ENCODE data around the gene MAPKAPK5. TPM values are rescaled to one million over a fixed set of nuclear protein-coding genes. Genes with fewer than 3 reads are reported as not detected.
"Not testable (repeated sequence)": the region's sequence is repeated elsewhere in the genome, so short reads cannot be mapped to it uniquely, and the experiment has no call there.

The MAPKAPK5 gene
- total RNA-seq, 8 experiments from 2014 or later: 32.0 to 55.9 (median 41.1) TPM

DNA sequence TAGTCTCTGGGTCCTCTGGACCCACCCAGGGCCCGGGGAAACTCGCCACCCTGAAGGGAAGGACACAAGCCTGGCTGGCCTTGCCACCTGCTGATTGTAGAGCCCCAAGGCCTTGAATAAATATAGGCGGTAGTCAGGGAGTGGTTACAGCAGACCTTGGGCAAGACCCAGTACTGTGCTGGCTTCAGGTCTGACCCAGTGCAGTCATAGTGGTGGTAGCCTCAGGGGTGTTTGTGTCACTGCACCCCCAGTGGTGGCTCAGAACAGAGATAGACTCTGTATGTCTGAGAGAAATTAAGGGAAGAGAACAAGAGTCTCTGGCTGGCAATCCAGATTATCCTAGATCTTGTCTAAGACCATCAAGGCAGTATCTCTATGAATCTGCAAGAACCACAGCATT, 63.5 kb downstream of the MAPKAPK5 start:
- no peak overlapping the region for H3K27ac ChIP-seq
- peak in 2 of 8 experiments; percentile 19 to 24 for ATAC-seq (replicated peaks in 6 of 8)
- whole genome bisulfite sequencing, 10 experiments: 80% methylated on average over 1 of the region's 3 CpGs; no CpG with 5 or more reads in 9 of the 10 experiments
- in situ Hi-C loops (cut with MboI; ENCODE audit: low pct_unique_long_range_greater_than_20kb in 2 of 9, low sequenced_read_pairs in 9 of 9, unreplicated experiment in 9 of 9): no loop called here
- H3K4me3 ChIP-seq: no peak overlapping the region
- no peaks in the 10 kb centered on the region for H3K4me1 ChIP-seq (replicated peaks in 1 of 2)

DNA sequence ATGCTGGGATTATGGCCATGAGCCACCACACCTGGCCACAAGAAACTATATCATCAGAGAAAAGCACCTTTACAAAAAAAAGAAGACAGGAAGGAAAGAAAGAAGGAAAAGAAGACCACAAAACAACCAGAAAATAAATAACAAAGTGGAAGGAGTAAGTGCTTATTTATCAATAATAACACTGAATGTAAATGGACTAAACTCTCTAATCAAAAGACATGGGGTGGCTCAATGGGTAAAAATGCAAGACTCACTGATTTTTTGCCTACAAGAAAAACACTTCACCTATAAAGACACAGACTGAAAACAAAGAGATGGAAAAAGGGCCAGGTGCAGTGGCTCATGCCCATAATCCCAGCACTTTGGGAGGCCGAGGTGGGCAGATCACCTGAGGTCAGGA, 65.7 kb downstream of the MAPKAPK5 start:
- 83 to 100% (median 88%) methylated on average over 1 of the region's 1 CpG; no CpG with 5 or more reads in 7 of the 10 experiments for WGBS, 10 experiments
- in situ Hi-C loops (cut with MboI; ENCODE audit: low pct_unique_long_range_greater_than_20kb in 2 of 9, low sequenced_read_pairs in 9 of 9, unreplicated experiment in 9 of 9): no loop called here
- ATAC-seq (replicated peaks in 6 of 8): no peak
- Histone ChIP-seq H3K27ac (no peak overlapping the region), H3K4me1 (replicated peaks in 1 of 2) (no peaks in the 10 kb centered on the region), H3K4me3 (no peak overlapping the region)

DNA sequence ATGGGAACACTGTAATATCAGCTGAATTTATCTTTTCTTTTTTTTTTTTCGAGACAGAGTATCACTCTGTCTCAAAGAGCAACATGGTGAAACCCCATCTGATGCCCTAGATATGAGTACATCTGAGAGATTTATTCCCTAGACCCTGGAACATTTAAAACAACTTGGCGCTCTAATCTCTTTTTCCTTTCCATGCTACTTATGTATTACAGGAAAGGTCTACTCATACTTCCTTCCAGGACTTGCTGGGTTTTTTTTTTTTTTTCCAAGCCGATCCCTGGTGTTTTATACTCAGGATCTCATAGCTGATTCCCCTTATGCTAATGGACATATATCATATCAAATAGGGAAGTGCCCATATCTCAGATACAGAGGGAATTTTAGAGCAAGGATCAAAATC, 83.1 kb downstream of the MAPKAPK5 start:
- no peak for ATAC-seq (replicated peaks in 6 of 8)
- Histone ChIP-seq H3K27ac (no peak overlapping the region), H3K4me3 (no peak overlapping the region), H3K4me1 (replicated peaks in 1 of 2) (no peaks in the 10 kb centered on the region)
- WGBS, 10 experiments: 81 to 100% (median 92%) methylated on average over 2 to 3 of the region's 3 CpGs; no CpG with 5 or more reads in 1 of the 10 experiments
- in situ Hi-C loops (cut with MboI; ENCODE audit: low pct_unique_long_range_greater_than_20kb in 2 of 9, low sequenced_read_pairs in 9 of 9, unreplicated experiment in 9 of 9): no loop called here

DNA sequence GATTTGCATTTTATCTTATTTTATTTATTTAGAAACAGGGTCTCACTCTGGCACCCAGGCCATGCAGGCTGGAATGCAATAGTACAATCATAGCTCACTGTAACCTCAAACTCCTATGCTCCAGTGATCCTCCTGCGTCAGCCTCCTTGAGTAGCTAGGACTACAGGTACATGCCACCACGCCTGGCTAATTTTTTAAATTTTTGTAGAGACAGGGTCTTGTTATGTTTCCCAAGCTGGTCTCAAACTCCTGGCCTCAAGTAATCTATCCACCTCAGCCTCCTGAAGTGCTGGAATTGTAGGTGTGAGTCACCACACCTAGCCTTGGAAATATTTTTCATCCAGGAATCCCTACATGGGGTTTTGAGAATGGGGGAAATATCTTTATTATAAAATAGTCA, 84.6 kb downstream of the MAPKAPK5 start:
- H3K27ac ChIP-seq: no peak overlapping the region
- 83 to 92% (median 86%) methylated on average over 1 to 2 of the region's 2 CpGs; no CpG with 5 or more reads in 6 of the 10 experiments for WGBS, 10 experiments
- H3K4me3 ChIP-seq: no peak overlapping the region
- in situ Hi-C loops (cut with MboI; ENCODE audit: low pct_unique_long_range_greater_than_20kb in 2 of 9, low sequenced_read_pairs in 9 of 9, unreplicated experiment in 9 of 9): no loop called here
- ATAC-seq (replicated peaks in 6 of 8): no peak
- no peaks in the 10 kb centered on the region for H3K4me1 ChIP-seq (replicated peaks in 1 of 2)

DNA sequence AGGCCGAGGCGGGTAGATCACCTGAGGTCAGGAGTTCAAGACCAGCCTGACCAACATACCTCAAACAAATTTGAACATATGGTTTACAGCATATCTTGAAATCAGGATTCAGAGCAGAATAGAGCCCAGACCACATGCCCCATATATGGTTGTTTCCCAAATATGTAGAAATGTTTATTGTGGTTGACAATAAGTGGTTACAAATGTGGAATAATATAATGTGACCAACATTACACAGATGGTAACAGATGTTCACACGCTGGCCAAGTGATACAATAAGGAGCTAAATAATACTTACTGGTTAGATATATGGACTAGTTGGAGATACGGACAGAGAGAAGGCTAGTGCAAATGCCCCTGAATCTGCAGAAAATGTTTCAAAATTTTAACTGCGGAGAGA, 85.3 kb downstream of the MAPKAPK5 start:
- no peak for ATAC-seq (replicated peaks in 6 of 8)
- Histone ChIP-seq H3K27ac (no peak overlapping the region), H3K4me1 (replicated peaks in 1 of 2) (no peaks in the 10 kb centered on the region), H3K4me3 (no peak overlapping the region)
- in situ Hi-C loops (cut with MboI; ENCODE audit: low pct_unique_long_range_greater_than_20kb in 2 of 9, low sequenced_read_pairs in 9 of 9, unreplicated experiment in 9 of 9): no loop called here
- WGBS, 10 experiments: 18 to 100% (median 82%) methylated on average over 1 to 5 of the region's 5 CpGs; no CpG with 5 or more reads in 1 of the 10 experiments

DNA sequence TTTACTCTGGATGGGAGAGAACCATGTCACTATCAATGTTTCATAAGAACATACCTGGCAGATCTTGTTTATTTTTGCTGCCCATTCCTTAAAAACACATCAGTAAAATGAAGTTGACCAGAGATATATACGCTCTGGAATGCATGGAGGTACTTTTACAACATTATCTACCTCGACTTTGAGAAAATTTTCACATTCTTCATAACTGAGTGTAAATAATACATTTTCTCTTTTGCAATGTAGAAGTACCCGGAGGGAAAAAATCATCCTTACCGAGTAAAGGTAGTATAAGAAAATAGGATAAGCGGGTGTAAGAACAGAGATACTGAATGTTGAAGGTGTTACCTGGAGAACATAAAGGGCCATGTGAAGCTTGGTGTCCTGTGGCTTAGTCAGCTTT, 90.2 kb downstream of the MAPKAPK5 start:
- Histone ChIP-seq H3K27ac (no peak overlapping the region), H3K4me3 (no peak overlapping the region), H3K4me1 (replicated peaks in 1 of 2) (no peaks in the 10 kb centered on the region)
- no peak for ATAC-seq (replicated peaks in 6 of 8)
- WGBS, 10 experiments: 73 to 100% (median 83%) methylated on average over 1 to 5 of the region's 5 CpGs; no CpG with 5 or more reads in 1 of the 10 experiments
- in situ Hi-C loops (cut with MboI; ENCODE audit: low pct_unique_long_range_greater_than_20kb in 2 of 9, low sequenced_read_pairs in 9 of 9, unreplicated experiment in 9 of 9): no loop called here

DNA sequence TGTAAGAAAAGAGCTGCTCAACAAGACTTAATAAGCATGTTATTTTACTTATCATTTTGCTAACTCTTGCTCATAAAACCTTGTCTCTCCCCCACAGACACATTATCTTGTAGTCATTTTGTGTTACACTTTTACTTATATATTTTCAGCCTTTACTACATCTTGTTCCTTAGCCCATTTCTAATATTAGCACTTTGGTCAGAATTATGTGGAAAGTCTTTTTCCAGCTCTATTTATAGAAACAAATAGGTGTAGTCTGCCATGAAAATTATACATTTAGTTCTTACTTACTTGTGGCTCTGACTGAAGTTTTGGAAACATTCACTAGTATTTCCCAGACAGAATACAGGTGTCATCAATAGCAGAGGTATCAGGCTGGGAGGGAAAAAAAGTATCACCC, 94.8 kb downstream of the MAPKAPK5 start:
- ATAC-seq (replicated peaks in 6 of 8): no peak
- Histone ChIP-seq H3K4me1 (replicated peaks in 1 of 2) (no peaks in the 10 kb centered on the region), H3K4me3 (no peak overlapping the region), H3K27ac (no peak overlapping the region)
- in situ Hi-C loops (cut with MboI; ENCODE audit: low pct_unique_long_range_greater_than_20kb in 2 of 9, low sequenced_read_pairs in 9 of 9, unreplicated experiment in 9 of 9): no loop called here

DNA sequence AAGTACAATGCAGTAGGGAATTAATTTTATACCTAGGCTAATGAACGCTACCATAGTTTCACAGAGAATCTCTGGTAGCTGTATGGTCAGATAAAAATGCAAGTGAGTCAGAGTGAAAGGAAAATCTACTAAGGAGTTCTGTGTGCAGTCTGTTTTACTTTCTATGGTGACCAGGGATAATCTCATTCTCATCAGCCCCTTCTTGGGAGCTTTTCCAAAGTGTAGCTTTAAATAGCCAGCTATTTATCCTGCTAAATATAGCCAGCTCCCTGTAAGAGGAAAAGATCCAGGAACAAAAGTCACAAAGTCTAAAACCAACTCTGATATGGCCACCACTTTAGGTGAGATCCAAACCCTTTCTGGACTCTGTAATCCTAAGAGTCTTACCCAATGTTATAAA, 95.4 kb downstream of the MAPKAPK5 start:
- Histone ChIP-seq H3K4me3 (no peak overlapping the region), H3K4me1 (replicated peaks in 1 of 2) (no peaks in the 10 kb centered on the region), H3K27ac (no peak overlapping the region)
- peak in 1 of 8 experiments; percentile 29 for ATAC-seq (replicated peaks in 6 of 8)
- WGBS, 10 experiments: 60 to 100% (median 100%) methylated on average over 1 of the region's 1 CpG; no CpG with 5 or more reads in 1 of the 10 experiments
- in situ Hi-C loops (cut with MboI; ENCODE audit: low pct_unique_long_range_greater_than_20kb in 2 of 9, low sequenced_read_pairs in 9 of 9, unreplicated experiment in 9 of 9): no loop called here

DNA sequence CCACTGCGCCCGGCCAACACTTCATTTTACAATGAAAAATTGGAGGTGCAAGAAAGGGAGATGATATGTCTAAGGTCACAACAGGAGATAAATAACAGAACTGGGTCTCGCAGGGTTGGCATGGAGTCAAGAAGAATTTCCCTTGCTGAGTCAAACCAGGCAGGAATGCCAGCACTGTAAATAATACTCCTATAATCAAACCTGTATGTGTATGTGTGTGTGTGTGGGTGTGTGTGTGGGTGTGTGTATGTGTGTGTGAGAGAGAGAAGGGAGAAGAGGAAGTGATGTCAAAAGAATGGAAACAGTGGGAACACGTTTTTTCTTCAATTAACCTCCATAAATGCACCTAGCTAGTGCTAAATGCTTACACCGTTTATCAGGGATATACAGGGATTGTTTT, 100.5 kb downstream of the MAPKAPK5 start:
- ATAC-seq (replicated peaks in 6 of 8): peak in 3 of 8 experiments; percentile 9 to 53 (median 52)
- Histone ChIP-seq H3K4me1 (replicated peaks in 1 of 2) (no peaks in the 10 kb centered on the region), H3K27ac (no peak overlapping the region), H3K4me3 (no peak overlapping the region)
- WGBS, 10 experiments: 8 to 100% (median 79%) methylated on average over 1 to 5 of the region's 5 CpGs; no CpG with 5 or more reads in 2 of the 10 experiments
- in situ Hi-C loops (cut with MboI; ENCODE audit: low pct_unique_long_range_greater_than_20kb in 2 of 9, low sequenced_read_pairs in 9 of 9, unreplicated experiment in 9 of 9): no loop called here

DNA sequence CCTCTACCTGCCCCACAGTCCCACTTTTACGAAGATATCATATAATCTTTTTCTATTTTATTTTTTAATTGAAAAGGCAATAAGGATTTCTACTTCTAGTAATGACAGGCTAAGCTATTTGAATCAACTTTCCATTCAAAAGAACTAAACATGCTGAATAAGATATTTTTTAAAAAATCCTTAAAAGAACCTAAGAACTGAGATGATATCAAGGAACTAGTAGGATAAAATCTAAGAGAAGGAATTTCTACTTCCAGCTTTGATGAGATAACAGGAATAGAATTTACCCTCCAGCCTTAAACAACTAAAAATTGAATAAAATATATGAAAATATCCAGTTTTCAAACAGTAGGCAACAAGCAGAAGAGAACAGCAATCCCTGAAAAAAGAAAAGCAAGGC, 101.9 kb downstream of the MAPKAPK5 start:
- Histone ChIP-seq H3K27ac (no peak overlapping the region), H3K4me1 (replicated peaks in 1 of 2) (no peaks in the 10 kb centered on the region), H3K4me3 (no peak overlapping the region)
- ATAC-seq (replicated peaks in 6 of 8): no peak
- in situ Hi-C loops (cut with MboI; ENCODE audit: low pct_unique_long_range_greater_than_20kb in 2 of 9, low sequenced_read_pairs in 9 of 9, unreplicated experiment in 9 of 9): no loop called here
- 100% methylated on average over 1 of the region's 1 CpG; no CpG with 5 or more reads in 4 of the 10 experiments for WGBS, 10 experiments

DNA sequence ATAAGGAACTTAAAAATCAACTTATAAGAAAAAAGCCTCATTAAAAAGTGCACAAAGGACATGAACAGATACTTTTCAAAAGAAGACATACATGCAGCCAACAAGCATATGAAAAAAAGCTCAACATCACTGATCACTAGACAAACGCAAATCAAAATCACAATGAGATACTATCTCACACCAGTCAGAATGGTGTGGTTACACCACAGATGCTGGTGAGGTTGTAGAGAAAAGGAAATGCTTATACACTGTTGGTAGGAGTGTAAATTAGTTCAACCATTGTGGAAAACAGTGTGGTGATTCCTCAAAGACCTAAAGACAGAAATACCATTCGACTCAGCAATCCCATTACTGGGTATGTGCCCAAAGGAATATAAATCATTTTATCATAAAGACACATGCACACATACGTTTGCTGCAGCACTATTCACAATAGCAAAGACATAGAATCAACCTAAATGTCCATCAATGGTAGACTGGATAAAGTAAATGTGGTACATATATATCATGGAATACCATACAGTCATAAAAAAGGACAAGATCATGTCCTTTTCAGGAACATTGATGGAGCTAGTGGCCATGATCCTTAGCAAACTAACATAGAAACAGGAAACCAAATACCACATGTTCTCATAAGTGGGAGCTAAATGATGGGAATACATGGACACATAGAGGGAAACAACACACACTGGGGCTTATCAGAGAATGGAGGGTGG, 109.1 kb downstream of the MAPKAPK5 start:
- in situ Hi-C loops (cut with MboI; ENCODE audit: low pct_unique_long_range_greater_than_20kb in 2 of 9, low sequenced_read_pairs in 9 of 9, unreplicated experiment in 9 of 9); H3K27ac ChIP-seq; ATAC-seq (replicated peaks in 6 of 8); H3K4me1 ChIP-seq (replicated peaks in 1 of 2); H3K4me3 ChIP-seq: not testable (repeated sequence)
- 37 to 100% (median 95%) methylated on average over 1 to 3 of the region's 3 CpGs; no CpG with 5 or more reads in 2 of the 10 experiments for WGBS, 10 experiments

Other genes with a start within 250 kb of the MAPKAPK5 start
- 100 to 1,000 TPM in 1 of 8 experiments, 10 to 100 TPM in 7; 21.3 to 103 (median 36.7) TPM for gene ATXN2, start 242.9 kb upstream of the MAPKAPK5 start, total RNA-seq
- 10 to 100 TPM; 14.3 to 23.4 (median 18.9) TPM for gene BRAP, start 156.3 kb upstream of the MAPKAPK5 start, total RNA-seq
- gene ACAD10, start 156.2 kb upstream of the MAPKAPK5 start, total RNA-seq: 10 to 100 TPM; 12.9 to 66.9 (median 17.6) TPM
- 10 to 100 TPM; 13.2 to 45.3 (median 27.0) TPM for gene ALDH2, start 75.3 kb upstream of the MAPKAPK5 start, total RNA-seq
- gene TMEM116, start 170.9 kb downstream of the MAPKAPK5 start, total RNA-seq: 10 to 100 TPM in 6 of 8 experiments, 1 to 10 TPM in 2; 6.5 to 21.8 (median 18.6) TPM
- 100 to 1,000 TPM in 5 of 8 experiments, 10 to 100 TPM in 3; 47.2 to 152 (median 107) TPM for gene ERP29, start 171.2 kb downstream of the MAPKAPK5 start, total RNA-seq

Data from motor neuron (in vitro differentiated cells).